Measurements from ENCODE around the gene LEKR1.

DNA sequence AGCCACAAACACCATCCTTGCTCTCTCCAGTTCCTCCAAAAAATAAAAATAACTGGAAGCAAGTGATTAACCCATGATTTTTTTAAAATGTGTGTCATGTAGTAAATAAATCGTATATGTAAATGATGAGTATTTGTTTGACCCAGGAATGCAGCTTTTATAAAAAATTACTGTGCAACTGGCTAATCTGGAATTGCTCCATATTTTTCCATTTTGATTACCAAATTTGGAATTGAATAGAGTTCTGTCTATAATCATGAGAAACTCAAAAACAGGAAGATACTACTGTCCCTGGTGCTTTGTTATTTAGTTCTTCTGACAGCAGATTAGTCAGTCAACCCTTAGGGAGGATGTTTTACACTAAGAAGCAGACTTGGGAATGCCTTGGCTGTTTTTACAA lies 217.6 kb downstream of the LEKR1 start:
- TF ChIP-seq, protein P1, sequence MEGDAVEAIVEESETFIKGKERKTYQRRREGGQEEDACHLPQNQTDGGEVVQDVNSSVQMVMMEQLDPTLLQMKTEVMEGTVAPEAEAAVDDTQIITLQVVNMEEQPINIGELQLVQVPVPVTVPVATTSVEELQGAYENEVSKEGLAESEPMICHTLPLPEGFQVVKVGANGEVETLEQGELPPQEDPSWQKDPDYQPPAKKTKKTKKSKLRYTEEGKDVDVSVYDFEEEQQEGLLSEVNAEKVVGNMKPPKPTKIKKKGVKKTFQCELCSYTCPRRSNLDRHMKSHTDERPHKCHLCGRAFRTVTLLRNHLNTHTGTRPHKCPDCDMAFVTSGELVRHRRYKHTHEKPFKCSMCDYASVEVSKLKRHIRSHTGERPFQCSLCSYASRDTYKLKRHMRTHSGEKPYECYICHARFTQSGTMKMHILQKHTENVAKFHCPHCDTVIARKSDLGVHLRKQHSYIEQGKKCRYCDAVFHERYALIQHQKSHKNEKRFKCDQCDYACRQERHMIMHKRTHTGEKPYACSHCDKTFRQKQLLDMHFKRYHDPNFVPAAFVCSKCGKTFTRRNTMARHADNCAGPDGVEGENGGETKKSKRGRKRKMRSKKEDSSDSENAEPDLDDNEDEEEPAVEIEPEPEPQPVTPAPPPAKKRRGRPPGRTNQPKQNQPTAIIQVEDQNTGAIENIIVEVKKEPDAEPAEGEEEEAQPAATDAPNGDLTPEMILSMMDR (IDR thresholded peaks at IDR 0.05; ENCODE audit: insufficient read depth, low read depth, low read length) = no peak
- TF ChIP-seq EZH2 (IDR thresholded peaks at IDR 0.05; ENCODE audit: insufficient read depth, low read length) = no peak
